OCI-LY3 (cell line): ENCODE data around the gene FRMPD4.

Experiments used
- CTCF ChIP-seq: fragments of 200-600, 300-600 bp; sonication (generic); IDR thresholded peaks from 2 replicates; pipeline ENCODE4 v1.5.1; 2014; ENCODE audit warnings: antibody characterized with exemption, low read length, low read depth
- EZH2phosphoT487 ChIP-seq: fragments of 200-600 bp; shearing (Covaris generic); IDR thresholded peaks from 2 replicates; pipeline ENCODE4 v1.6.1; 2018; ENCODE audit warnings: antibody characterized with exemption, mixed run types, low read depth

GRCh38 chrX:12229986-12230385 is 91.7 kb downstream of the FRMPD4 start:
- no peak for TF ChIP-seq CTCF
- no peak for TF ChIP-seq EZH2phosphoT487
